M059J (cell line): ENCODE data around the gene BMP7. TPM values are rescaled to one million over a fixed set of nuclear protein-coding genes. Genes with fewer than 3 reads are reported as not detected.
A peak's percentile ranks its signal among the peaks of the same experiment; 100 is the strongest.

Experiments
- DNase-seq: peaks from one replicate; pipeline ENCODE4 v3.0.0-alpha.2; 2012; ENCODE audit warnings: low read depth
- total RNA-seq: library from RNA; depleted of rRNA; stranded (reverse); fragments of >200 nt; shearing (Covaris generic); gene quantifications from 2 replicates; pipeline ENCODE4 v1.2.3, GENCODE V29; 2014; rRNA removed

BMP7 gene
- 0.02 and 0.22 TPM in 2 replicates for total RNA-seq

DNA sequence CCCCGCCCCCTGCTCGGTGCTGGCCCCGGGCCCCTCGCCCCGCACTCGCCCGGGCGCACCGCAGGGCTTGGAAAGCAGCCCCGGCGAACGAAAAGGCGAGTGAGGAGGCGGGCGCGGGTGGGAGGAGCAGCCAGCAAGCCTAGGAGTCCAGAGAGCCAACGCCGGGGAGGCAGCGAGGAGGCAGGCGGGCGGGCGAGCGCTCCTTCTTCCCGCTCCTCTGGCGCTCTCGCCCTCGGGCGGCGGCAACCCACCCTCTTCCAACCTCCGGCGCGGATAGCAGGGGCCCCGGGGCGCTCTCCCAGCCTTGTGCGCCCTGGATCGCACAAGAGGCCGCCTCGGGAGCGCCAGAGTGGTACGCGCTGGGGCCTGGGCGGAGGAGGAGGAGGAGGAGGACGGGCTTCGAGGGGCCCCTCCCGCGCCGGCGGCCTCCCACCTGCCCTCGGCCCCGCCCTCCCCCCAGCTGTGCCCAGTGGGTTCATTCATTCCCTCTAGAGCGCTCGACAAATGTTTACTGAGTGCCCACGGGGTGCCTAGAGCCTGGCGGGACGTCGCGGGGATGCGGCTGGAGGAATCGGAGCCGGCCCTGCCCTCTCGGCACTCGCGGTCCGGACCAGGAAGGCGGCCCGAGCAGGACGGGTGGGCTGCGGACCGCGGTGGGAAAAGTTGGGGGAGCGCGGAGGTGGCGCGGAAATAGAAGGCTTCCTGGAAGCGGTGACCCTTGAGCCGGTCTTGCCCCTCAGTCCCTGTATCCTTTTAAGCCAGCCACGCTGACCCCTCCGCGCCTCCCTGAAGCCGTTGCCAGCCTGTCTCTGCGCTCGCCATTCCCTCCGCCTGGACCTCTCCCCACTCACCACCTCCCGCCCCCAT is at the start of gene BMP7:
TSS of gene BMP7 (minus strand) at position 351 of the 867 bp plus-strand sequence. CDS start 519 bp downstream, outside the sequence.
- peak; percentile 23 for DNase-seq

DNA sequence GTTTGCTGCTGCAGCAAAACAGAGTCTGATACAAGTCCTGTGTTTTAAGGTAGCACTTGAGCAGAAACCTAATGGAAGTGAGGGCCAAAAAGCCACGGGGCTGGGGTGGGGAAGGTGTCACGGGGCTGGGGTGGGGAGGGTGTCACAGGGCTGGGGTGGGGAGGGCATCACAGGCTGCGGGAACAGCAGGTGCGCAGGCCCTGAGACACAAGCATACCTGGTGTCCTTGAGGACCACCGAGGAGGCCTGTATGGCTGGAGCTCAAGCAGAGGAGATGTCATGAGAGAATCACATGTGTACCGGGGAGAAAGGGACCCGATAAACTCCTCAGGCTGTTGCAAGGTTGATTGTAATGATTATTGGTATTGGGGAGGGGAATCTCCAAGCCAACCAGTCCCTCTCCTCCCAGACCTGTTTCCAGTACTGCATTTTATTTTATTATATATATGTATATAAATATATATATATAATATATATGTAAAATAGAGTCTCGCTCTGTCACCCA is 49.6 kb upstream of the BMP7 start:
- DNase-seq: no peak

- no peak for DNase-seq
Measured at GRCh38 chr20:57315083-57315975, 48.9 kb upstream of the BMP7 start.

DNA sequence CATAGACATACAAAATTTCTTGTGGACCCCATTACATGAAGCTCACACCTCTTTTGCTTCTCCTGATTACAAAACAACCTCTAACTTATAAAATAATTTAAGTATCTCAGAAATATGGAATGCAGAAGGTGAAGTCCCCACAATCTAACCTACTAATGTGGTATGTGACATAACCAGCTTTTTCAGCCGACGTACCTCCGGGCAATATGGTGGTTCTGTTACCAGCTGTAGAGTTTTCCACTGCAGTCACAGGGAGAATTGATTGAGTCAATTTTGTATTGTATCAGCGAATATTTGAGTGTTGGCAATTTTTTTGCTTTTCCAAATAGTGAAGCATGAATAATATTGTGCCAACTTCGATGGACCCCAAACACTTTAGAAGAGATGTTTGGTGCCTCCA is 47.5 kb upstream of the BMP7 start:
- DNase-seq: no peak

GRCh38 chr20:57313230-57313629 is 46.8 kb upstream of the BMP7 start:
- no peak for DNase-seq

DNA sequence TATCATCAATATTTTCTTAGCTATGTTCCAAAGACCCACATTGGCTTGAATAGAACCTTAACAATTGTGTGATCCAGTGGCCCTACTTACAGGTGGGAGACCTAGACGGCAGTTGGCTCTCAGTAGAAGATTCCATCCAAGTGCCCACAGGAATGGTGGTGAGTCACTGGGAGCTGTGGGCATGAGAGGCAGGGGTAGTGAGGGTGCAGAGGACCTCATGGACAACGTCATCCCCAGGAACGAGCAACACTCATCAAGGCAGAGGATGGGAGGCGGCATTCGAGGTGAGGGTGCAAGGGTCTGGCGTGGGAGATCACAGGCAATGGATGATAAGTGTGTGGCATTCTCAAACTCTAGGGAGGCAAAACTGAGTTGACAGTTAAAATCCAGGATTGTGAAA is 45.7 kb upstream of the BMP7 start:
- DNase-seq: peak; percentile 21

DNA sequence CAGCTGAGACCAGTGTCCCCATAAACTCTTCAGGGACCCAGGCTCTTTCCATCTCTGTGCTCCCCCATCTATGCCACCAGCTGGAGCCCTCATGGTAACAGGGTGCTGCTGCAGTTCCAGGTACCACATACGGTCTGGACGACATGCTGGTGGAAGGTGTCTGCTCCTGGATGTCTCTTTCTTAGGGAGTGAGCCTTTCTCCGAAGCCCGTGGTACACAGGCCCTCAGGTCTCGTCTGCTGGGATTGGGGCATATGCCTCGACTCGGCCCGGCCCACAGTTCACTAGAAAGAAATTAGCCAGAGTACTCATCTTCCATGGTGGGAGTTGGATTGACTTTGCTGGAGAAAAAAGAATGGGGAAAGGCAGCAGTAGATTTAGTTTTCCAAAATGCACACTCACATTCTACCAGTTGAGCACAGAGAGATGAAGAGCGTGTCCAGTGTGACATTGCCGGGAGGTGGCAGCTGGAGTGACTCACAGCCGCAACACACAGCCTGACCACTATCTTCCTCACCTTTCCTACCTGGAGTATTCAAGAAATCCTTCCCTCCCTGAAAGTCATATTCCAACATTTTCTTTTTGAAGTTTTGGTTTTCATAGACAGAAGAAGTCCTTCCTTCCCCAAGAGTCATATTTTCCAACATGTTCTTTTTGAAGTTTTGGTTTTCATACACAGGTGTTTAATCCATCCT is 44.5 kb upstream of the BMP7 start:
- DNase-seq: no peak

- DNase-seq: no peak
Measured at GRCh38 chr20:57309544-57310115, 43.2 kb upstream of the BMP7 start.

- DNase-seq: no peak
Measured at GRCh38 chr20:57308451-57309271, 42.2 kb upstream of the BMP7 start.

DNA sequence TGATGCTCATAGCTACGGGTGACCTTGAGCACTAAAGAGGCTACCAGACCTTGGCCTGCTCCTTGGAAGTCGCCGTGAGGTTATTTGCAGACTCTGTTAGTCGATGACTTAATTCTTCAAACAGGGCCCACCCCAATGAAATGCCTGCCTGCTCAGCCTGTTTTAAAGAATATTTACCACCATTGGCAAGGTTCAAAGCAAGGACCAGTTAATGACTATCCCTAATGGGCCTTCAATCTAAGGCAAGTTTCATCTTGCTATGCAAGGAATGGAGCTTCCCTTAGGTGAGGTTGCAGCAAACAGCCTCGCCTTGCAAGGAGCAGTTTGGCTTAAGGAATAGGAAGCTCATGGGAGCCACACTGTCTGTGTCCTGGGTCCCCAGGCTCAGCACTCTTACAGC is 40.3 kb upstream of the BMP7 start:
- no peak for DNase-seq

- DNase-seq: no peak
Measured at GRCh38 chr20:57301026-57301425, 34.6 kb upstream of the BMP7 start.

- DNase-seq: no peak
Measured at GRCh38 chr20:57298457-57298856, 32.0 kb upstream of the BMP7 start.

- no peak for DNase-seq
Measured at GRCh38 chr20:57294550-57294949, 28.1 kb upstream of the BMP7 start.

DNA sequence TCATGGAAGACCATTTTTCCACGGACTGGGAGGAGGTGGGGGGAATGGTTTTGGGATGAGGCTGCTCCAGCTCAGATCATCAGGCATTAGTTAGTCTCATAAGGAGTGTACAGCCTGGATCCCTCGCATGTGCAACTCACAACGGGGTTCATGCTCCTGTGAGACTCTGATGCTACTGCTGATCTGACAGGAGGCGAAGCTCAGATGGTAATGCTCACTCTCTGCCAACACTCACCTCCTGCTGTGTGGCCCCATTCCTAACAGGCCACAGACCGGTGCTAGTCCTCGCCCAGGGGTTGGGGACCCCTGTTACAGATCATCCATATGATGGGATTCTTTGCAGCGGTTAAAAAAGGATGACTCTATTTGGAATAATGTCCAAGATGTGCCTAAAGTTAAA is 27.6 kb upstream of the BMP7 start:
- DNase-seq: no peak

GRCh38 chr20:57292611-57293010 is 26.2 kb upstream of the BMP7 start:
- no peak for DNase-seq

DNA sequence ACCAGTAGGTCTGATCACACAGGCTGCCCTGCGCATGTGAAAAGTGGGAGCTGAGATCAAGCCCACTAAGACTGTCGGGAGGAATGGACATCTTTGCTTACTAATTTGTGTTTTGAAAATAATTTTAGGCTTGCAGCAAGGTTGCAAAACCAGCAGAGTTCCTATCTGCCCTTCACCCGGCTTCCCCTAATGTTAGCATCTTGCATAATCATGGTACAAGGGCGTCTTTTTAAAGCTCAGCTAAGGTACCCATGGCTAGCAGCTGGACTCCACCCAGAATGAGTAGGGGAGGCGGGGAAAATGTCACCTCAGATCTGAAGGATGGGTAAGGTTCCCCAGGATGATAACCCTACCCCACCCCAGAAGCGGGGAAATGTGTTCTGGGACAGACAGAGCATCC is 25.3 kb upstream of the BMP7 start:
- no peak for DNase-seq

GRCh38 chr20:57291003-57291402 is 24.6 kb upstream of the BMP7 start:
- DNase-seq: no peak

DNA sequence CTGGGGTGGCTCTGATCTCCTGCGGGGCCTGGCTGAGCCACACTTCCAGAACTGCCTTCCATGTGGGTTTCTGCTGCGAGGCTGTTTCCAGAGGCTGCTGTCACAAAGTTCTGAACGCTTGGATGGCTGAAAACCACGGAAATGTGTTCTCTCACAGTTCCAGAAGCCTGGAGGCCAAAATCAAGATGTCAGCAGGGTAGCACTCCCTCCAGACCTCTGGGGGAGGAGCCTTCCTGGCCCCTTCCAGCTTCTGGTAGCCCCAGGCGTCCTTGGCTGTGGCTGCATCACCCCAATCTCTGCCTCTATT is 23.7 kb upstream of the BMP7 start:
- DNase-seq: no peak

GRCh38 chr20:57289391-57290177 is 23.1 kb upstream of the BMP7 start:
- no peak for DNase-seq

DNA sequence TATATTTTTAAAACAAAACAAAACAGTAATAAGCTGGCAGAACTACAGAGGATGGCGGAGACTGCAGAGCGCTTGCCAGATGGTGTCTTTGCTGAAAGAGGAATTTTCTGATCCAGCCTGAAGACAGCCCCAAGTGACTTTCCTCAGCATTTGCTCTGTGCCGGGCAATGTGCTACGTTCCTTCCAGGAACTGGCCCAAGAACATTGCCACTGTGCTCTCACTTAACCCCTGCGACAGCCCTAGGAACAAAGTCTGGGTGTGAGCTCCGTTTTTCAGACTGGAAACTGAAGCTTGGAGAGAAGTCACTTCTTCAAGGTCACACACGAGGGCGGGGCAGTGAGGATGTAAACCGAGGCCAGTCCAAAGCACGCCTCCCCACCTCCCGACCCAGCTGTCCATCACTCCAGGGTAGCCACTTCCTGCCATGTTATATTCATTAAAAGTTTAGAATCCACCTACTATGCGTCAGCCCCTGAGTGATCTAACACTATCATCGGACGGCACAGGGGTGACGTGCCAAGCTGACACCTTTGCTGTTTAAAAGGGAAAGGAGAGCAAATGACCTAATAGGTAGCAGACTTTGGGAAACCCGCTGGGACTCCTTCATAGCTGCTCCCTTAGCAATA is 22.3 kb upstream of the BMP7 start:
- DNase-seq: no peak
